AG08395 (cell line): Measurements from ENCODE around the gene RARRES2.
"Not testable (repeated sequence)": the region's sequence is repeated elsewhere in the genome, so short reads cannot be mapped to it uniquely, and the experiment has no call there.

ENCODE experiments used
- DNase-seq: peaks from one replicate; pipeline ENCODE4 v3.0.0; 2012; ENCODE audit warnings: mixed read lengths, low spot score

Gene RARRES2

GRCh38 chr7:150341263-150342120, at the start of gene RARRES2:
Gene RARRES2, minus strand, starts transcription at chr7:150341629. Its CDS starts 1,020 bp downstream, at chr7:150340609.
- no peak for DNase-seq

- DNase-seq, result no peak
These were observed 48.8 kb upstream of the RARRES2 start for GRCh38 chr7:150390205-150390604.

GRCh38 chr7:150389532-150389816, 48.0 kb upstream of the RARRES2 start:
- no peak for DNase-seq

- DNase-seq, result peak; percentile 45
These were observed 47.5 kb upstream of the RARRES2 start for GRCh38 chr7:150388709-150389531.

GRCh38 chr7:150388306-150388705, 46.9 kb upstream of the RARRES2 start:
- no peak for DNase-seq

- not testable (repeated sequence) for DNase-seq
These were observed 44.5 kb upstream of the RARRES2 start for GRCh38 chr7:150385884-150386283.

GRCh38 chr7:150385302-150385723, 43.9 kb upstream of the RARRES2 start:
- DNase-seq, result no peak

- no peak for DNase-seq
These were observed 43.2 kb upstream of the RARRES2 start for GRCh38 chr7:150384406-150385301.

- DNase-seq, result no peak
These were observed 42.4 kb upstream of the RARRES2 start for GRCh38 chr7:150383710-150384397.

GRCh38 chr7:150382844-150383225, 41.4 kb upstream of the RARRES2 start:
- DNase-seq, result no peak

- no peak for DNase-seq
These were observed 40.9 kb upstream of the RARRES2 start for GRCh38 chr7:150382123-150382843.

- no peak for DNase-seq
These were observed 40.3 kb upstream of the RARRES2 start for GRCh38 chr7:150381785-150382122.

- no peak for DNase-seq
These were observed 39.7 kb upstream of the RARRES2 start for GRCh38 chr7:150381096-150381495.

- no peak for DNase-seq
These were observed 39.0 kb upstream of the RARRES2 start for GRCh38 chr7:150380463-150380862.

GRCh38 chr7:150379441-150380379, 38.3 kb upstream of the RARRES2 start:
- DNase-seq, result peak; percentile 34

GRCh38 chr7:150378853-150379440, 37.5 kb upstream of the RARRES2 start, which contains the start of gene ZNF775:
Gene ZNF775, plus strand, starts transcription at chr7:150379330. Its CDS starts 9,141 bp downstream, at chr7:150388471.
- DNase-seq, result peak; percentile 100

- peak; percentile 69 for DNase-seq
These were observed 36.9 kb upstream of the RARRES2 start for GRCh38 chr7:150378115-150378852.

GRCh38 chr7:150377635-150378034, 36.2 kb upstream of the RARRES2 start:
- no peak for DNase-seq

GRCh38 chr7:150377196-150377595, 35.8 kb upstream of the RARRES2 start:
- DNase-seq, result no peak
